K562 (cell line): ENCODE measurements around the gene PRDM10. TPM values are rescaled to one million over a fixed set of nuclear protein-coding genes. Genes with fewer than 3 reads are reported as not detected.

ENCODE experiments used
- BRCA1 ChIP-seq, 2 experiments: fragments of 450-650 bp in 1 of 2; sonication (generic) in 1 of 2; formaldehyde crosslinking in 1 of 2; IDR thresholded peaks; 2 replicates each; pipeline versions ENCODE4 v1.5.0 to v1.6.1; 2017 to 2020; ENCODE audit warnings: mild to moderate bottlenecking in 1 of 2, missing genetic modification reagents in 1 of 2
- CREB5 ChIP-seq: fragments of 250-450 bp; sonication (Bioruptor Pico); IDR thresholded peaks from 2 replicates; pipeline ENCODE4 v1.5.0; 2020; ENCODE audit warnings: mild to moderate bottlenecking
- DMBX1 ChIP-seq: fragments of 250-450 bp; sonication (Bioruptor Pico); IDR thresholded peaks from 2 replicates; pipeline ENCODE4 v1.8.0; 2022; ENCODE audit warnings: inconsistent platforms, mild to moderate bottlenecking, moderate library complexity, borderline replicate concordance
- GATAD2B ChIP-seq: fragments of 450-650 bp; IDR thresholded peaks from 2 replicates; pipeline ENCODE4 v1.6.1; 2017; ENCODE audit warnings: mild to moderate bottlenecking, borderline replicate concordance
- MLX ChIP-seq, 2 experiments: fragments of 450-650 bp in 1 of 2; sonication (generic) in 1 of 2; formaldehyde crosslinking; conservative IDR thresholded peaks; 2 replicates each; pipeline versions ENCODE4 v1.4.0 to v1.8.1; 2020 to 2022; ENCODE audit warnings: mild to moderate bottlenecking in 1 of 2, missing genetic modification reagents in 1 of 2
- NCOA2 ChIP-seq, 2 experiments: fragments of 450-650 bp; IDR thresholded peaks; 2 replicates each; pipeline ENCODE4 v1.6.1; 2018; ENCODE audit warnings: mild to moderate bottlenecking in 2 of 2, moderate library complexity in 1 of 2; ENCODE audit not compliant: partially characterized antibody in 2 of 2
- NFE2L1 ChIP-seq: fragments of 450-650 bp; IDR thresholded peaks from 2 replicates; pipeline ENCODE4 v1.6.1; 2016; ENCODE audit warnings: missing genetic modification characterization, low read depth, mild to moderate bottlenecking, missing compliant biosample characterization, moderate library complexity, borderline replicate concordance
- NR2C1 ChIP-seq, 2 experiments: fragments of 450-650 bp; IDR thresholded peaks; 2 replicates each; pipeline ENCODE4 v1.6.1; 2017; ENCODE audit warnings: mild to moderate bottlenecking in 2 of 2, antibody characterized with exemption in 1 of 2, inconsistent platforms in 1 of 2, missing compliant biosample characterization in 1 of 2, missing genetic modification characterization in 1 of 2
- PTBP1 ChIP-seq: fragments of 200-400 bp; formaldehyde crosslinking; IDR thresholded peaks from 2 replicates; pipeline ENCODE4 v1.6.1; 2017; ENCODE audit warnings: low read depth, low read length
- PTTG1 ChIP-seq: fragments of 450-650 bp; IDR thresholded peaks from 2 replicates; pipeline ENCODE4 v1.6.1; 2016; ENCODE audit warnings: low read depth, mild to moderate bottlenecking, missing genetic modification characterization, missing compliant biosample characterization
- RBM15 ChIP-seq: fragments of 200-400 bp; formaldehyde crosslinking; IDR thresholded peaks from 2 replicates; pipeline ENCODE4 v1.6.1; 2018; ENCODE audit warnings: mild to moderate bottlenecking, low read length, moderate library complexity; ENCODE audit not compliant: insufficient read depth
- ZNF23 ChIP-seq: fragments of 250-450 bp; sonication (Bioruptor Pico); IDR thresholded peaks from 2 replicates; pipeline ENCODE4 v1.4.0; 2020; ENCODE audit warnings: mild to moderate bottlenecking
- ZNF24 ChIP-seq: fragments of 450-650 bp; IDR thresholded peaks from 2 replicates; pipeline ENCODE4 v1.6.1; 2016
- ZNF3 ChIP-seq: fragments of 250-450 bp; sonication (Bioruptor Pico); IDR thresholded peaks from 2 replicates; pipeline ENCODE4 v1.5.0; 2021; ENCODE audit warnings: mild to moderate bottlenecking, moderate library complexity
- polyA plus RNA-seq, 8 experiments: library from polyadenylated mRNA; depleted of rRNA in 4 of 8; stranded (reverse) in 5 of 8; unstranded in 3 of 8; fragments of >200 nt; fragmentation: Nextera tagmentation in 2 of 8; fragmentation: Illumina TruSeq in 1 of 8; extraction: Ambion mirVana in 2 of 8; extraction: Trizol in 1 of 8; gene quantifications; 2 replicates each; pipeline versions ENCODE4 v1.2.1 to v1.2.3, GENCODE V29; 2011 to 2014; ENCODE audit warnings: inconsistent platforms in 1 of 8, missing spikeins in 1 of 8
- total RNA-seq, 7 experiments: library from RNA; depleted of rRNA in 6 of 7; stranded (reverse); fragments of >200 nt in 6 of 7; fragmentation: Illumina TruSeq in 2 of 7; extraction: Trizol in 2 of 7; gene quantifications; 2 replicates each; pipeline versions ENCODE4 v1.2.1 to v1.2.3, GENCODE V29; 2011 to 2021; ENCODE audit warnings: low replicate concordance in 1 of 7
- TF ChIP-seq, protein P1 (sequence below): fragments of 250-450 bp; sonication (Bioruptor Pico); IDR thresholded peaks from 2 replicates; pipeline ENCODE4 v1.4.0; 2020; ENCODE audit warnings: mild to moderate bottlenecking, moderate library complexity
- TF ChIP-seq, protein P2 (sequence below), 2 experiments: IDR thresholded peaks in 1 of 2; conservative IDR thresholded peaks in 1 of 2; 2 replicates each; pipeline ENCODE4 v1.6.1; 2016; ENCODE audit warnings: low read depth in 2 of 2, mild to moderate bottlenecking in 1 of 2, missing compliant biosample characterization in 1 of 2, missing genetic modification characterization in 1 of 2, moderate library complexity in 1 of 2

Gene PRDM10
- total and polyA plus RNA-seq, 9 of the 15 experiments (the other 6 are each of a cell fraction or from before 2014, with no cell fraction given): 0.89 to 9.3 (median 4.5) TPM

DNA sequence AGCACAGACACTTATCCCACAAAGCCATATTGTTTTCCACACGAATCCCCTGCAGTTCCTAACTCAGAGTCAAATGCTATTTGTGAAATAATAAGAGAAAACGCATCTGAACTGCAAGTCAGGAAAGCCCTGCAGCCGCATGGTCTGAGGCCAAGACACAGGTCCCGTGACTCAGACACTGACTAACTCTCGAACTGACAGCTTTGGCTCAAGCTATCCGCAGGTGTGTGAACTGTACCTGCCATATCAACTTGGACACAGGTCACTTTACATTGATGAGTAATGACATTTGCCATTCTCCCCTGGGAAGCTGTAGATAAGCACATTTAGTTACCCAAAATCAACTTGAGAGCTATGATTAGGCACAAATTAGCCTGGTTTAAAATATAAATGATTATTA, 72.3 kb downstream of the PRDM10 start (continued):
- TF ChIP-seq BRCA1 (IDR thresholded peaks at IDR 0.05) (no peak), BRCA1 (CRISPR knock-in tag; IDR thresholded peaks at IDR 0.05) (no peak), DMBX1 (CRISPR knock-in tag) (no peak), ZNF23 (CRISPR knock-in tag) (no peak), PTBP1 (no peak), MLX (CRISPR knock-in tag; conservative IDR thresholded peaks at IDR 0.05) (no peak), ZNF3 (no peak), GATAD2B (no peak), CREB5 (no peak), NR2C1 (IDR thresholded peaks at IDR 0.05) (no peak), NR2C1 (tag; IDR thresholded peaks at IDR 0.05) (no peak), ZNF24 (no peak), NFE2L1 (no peak), RBM15 (no peak), PTTG1 (no peak), NCOA2 (IDR thresholded peaks at IDR 0.05; ENCODE audit: partially characterized antibody in 2 of 2) (no peak)
- TF ChIP-seq, protein P1, sequence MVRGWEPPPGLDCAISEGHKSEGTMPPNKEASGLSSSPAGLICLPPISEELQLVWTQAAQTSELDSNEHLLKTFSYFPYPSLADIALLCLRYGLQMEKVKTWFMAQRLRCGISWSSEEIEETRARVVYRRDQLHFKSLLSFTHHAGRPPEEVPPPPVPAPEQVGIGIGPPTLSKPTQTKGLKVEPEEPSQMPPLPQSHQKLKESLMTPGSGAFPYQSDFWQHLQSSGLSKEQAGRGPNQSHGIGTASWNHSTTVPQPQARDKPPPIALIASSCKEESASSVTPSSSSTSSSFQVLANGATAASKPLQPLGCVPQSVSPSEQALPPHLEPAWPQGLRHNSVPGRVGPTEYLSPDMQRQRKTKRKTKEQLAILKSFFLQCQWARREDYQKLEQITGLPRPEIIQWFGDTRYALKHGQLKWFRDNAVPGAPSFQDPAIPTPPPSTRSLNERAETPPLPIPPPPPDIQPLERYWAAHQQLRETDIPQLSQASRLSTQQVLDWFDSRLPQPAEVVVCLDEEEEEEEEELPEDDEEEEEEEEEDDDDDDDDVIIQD (CRISPR knock-in tag): no peak
- TF ChIP-seq, protein P2, sequence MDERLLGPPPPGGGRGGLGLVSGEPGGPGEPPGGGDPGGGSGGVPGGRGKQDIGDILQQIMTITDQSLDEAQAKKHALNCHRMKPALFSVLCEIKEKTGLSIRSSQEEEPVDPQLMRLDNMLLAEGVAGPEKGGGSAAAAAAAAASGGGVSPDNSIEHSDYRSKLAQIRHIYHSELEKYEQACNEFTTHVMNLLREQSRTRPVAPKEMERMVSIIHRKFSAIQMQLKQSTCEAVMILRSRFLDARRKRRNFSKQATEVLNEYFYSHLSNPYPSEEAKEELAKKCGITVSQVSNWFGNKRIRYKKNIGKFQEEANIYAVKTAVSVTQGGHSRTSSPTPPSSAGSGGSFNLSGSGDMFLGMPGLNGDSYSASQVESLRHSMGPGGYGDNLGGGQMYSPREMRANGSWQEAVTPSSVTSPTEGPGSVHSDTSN (CRISPR knock-in tag; IDR thresholded peaks at IDR 0.05; ENCODE audit: low read depth): no peak
- TF ChIP-seq, protein P2 (tag; conservative IDR thresholded peaks at IDR 0.05; ENCODE audit: low read depth): peak; percentile 34; the same call in 1 of the 2 replicates
